ENCODE results near the gene GEMIN7.

Gene GEMIN7

GRCh38 chr19:45079063-45079910 lies at the start of gene GEMIN7:
TSS of gene GEMIN7 (plus strand) at chr19:45079260. CDS start at chr19:45090115, 10,855 bp downstream.
- DNase-seq: peak; percentile 73 to 79

GRCh38 chr19:45030825-45031224 lies 48.2 kb upstream of the GEMIN7 start:
- DNase-seq: no peak

- no peak for DNase-seq
Observed at GRCh38 chr19:45032421-45032820, 46.6 kb upstream of the GEMIN7 start.

- DNase-seq: no peak
Observed at GRCh38 chr19:45035755-45036154, 43.3 kb upstream of the GEMIN7 start.

- no peak for DNase-seq
Observed at GRCh38 chr19:45037393-45038169, 41.5 kb upstream of the GEMIN7 start.

GRCh38 chr19:45038931-45039893 lies 39.8 kb upstream of the GEMIN7 start, which contains the start of gene CLASRP:
TSS of gene CLASRP (plus strand) at chr19:45039045. CDS start at chr19:45040213, 1,168 bp downstream.
- DNase-seq: peak; percentile 86 to 87

- peak in 1 of 2 donors; percentile 29 for DNase-seq
Observed at GRCh38 chr19:45040059-45040771, 38.8 kb upstream of the GEMIN7 start.

GRCh38 chr19:45041125-45041524 lies 37.9 kb upstream of the GEMIN7 start:
- no peak for DNase-seq

- DNase-seq: no peak
Observed at GRCh38 chr19:45045671-45046353, 33.2 kb upstream of the GEMIN7 start.

GRCh38 chr19:45046355-45046754 lies 32.7 kb upstream of the GEMIN7 start:
- DNase-seq: no peak

- DNase-seq: no peak
Observed at GRCh38 chr19:45047188-45047797, 31.8 kb upstream of the GEMIN7 start.

- DNase-seq: no peak
Observed at GRCh38 chr19:45049073-45049736, 29.9 kb upstream of the GEMIN7 start.

- no peak for DNase-seq
Observed at GRCh38 chr19:45050036-45050435, 29.0 kb upstream of the GEMIN7 start.

GRCh38 chr19:45051929-45052579 lies 27.0 kb upstream of the GEMIN7 start:
- DNase-seq: peak in 1 of 2 donors; percentile 63

- DNase-seq: no peak
Observed at GRCh38 chr19:45056831-45057230, 22.2 kb upstream of the GEMIN7 start.

GRCh38 chr19:45057444-45057843 lies 21.6 kb upstream of the GEMIN7 start:
- no peak for DNase-seq

- DNase-seq: no peak
Observed at GRCh38 chr19:45058622-45059159, 20.4 kb upstream of the GEMIN7 start.

GRCh38 chr19:45059258-45059965 lies 19.6 kb upstream of the GEMIN7 start:
- DNase-seq: peak; percentile 84 to 86

GRCh38 chr19:45061965-45062364 lies 17.1 kb upstream of the GEMIN7 start:
- no peak for DNase-seq
